Gastrocnemius medialis (tissue), 4 donors: ENCODE results near the gene ZC3H7B. TPM values are rescaled to one million over a fixed set of nuclear protein-coding genes. Genes with fewer than 3 reads are reported as not detected.

Experiments
- ATAC-seq, 2 donors: fragments of 150-250 bp; one replicate each; pipeline ENCODE4 v1.9.1; 2016
- DNase-seq, 2 donors: peaks; one replicate each; pipeline ENCODE4 v3.0.0-alpha.2; 2019
- H3K27ac ChIP-seq, 4 donors: fragments of 200-600 bp; sonication (generic); 1 replicate in 1 of 4; 2 replicates in 3 of 4; pipeline ENCODE4 v1.5.1; 2016 to 2018; ENCODE audit warnings: mild to moderate bottlenecking in 2 of 4, moderate library complexity in 1 of 4
- H3K27me3 ChIP-seq, 3 donors: fragments of 200-600 bp; sonication (generic) in 2 of 3; 1 replicate in 1 of 3; 2 replicates in 2 of 3; pipeline versions ENCODE4 v1.5.1 to v1.6.0; 2016 to 2019; ENCODE audit warnings: mild to moderate bottlenecking in 1 of 3, moderate library complexity in 1 of 3
- H3K36me3 ChIP-seq, 2 donors: fragments of 200-600 bp; sonication (generic) in 1 of 2; one replicate each; pipeline ENCODE4 v1.5.1; 2017 to 2018
- H3K4me1 ChIP-seq, 2 donors: fragments of 200-600 bp; sonication (generic) in 1 of 2; one replicate each; pipeline ENCODE4 v1.5.1; 2016 to 2017; ENCODE audit warnings: mild to moderate bottlenecking in 2 of 2
- H3K4me3 ChIP-seq, 4 donors: fragments of 200-600 bp; sonication (generic) in 3 of 4; 1 replicate in 1 of 4; 2 replicates in 3 of 4; pipeline ENCODE4 v1.5.1; 2016 to 2019; ENCODE audit warnings: mild to moderate bottlenecking in 2 of 4
- H3K9me3 ChIP-seq, 3 donors: fragments of 200-600 bp; sonication (generic) in 2 of 3; 1 replicate in 1 of 3; 2 replicates in 2 of 3; pipeline ENCODE4 v1.5.1; 2016 to 2019
- POLR2A ChIP-seq, 2 donors: fragments of 450-650 bp; IDR thresholded peaks; one replicate each; pipeline ENCODE4 v1.6.1; 2017; ENCODE audit warnings: antibody characterized with exemption in 2 of 2, mild to moderate bottlenecking in 2 of 2, moderate library complexity in 2 of 2
- in situ Hi-C, 4 donors: fragments of 200-750 bp; cut with MboI; loops; one replicate each; pipeline versions ENCODE4 v1.15.0 to v1.8.0; 2017; ENCODE audit warnings: low sequenced_read_pairs in 4 of 4
- intact Hi-C: fragments of 100-400 bp; cut with DNase I; formaldehyde crosslinking; loops from one replicate; pipeline ENCODE4 v1.15.1; 2023; ENCODE audit warnings: low total_unique reads
- total RNA-seq, 4 donors: library from RNA; depleted of rRNA; stranded (reverse); fragments of >200 nt; gene quantifications; one replicate each; pipeline versions ENCODE4 v1.1.0 to v1.2.3, GENCODE V29; 2016
- TF ChIP-seq, protein P1 (sequence below), 5 experiments: fragments of 450-650 bp in 3 of 5; fragments of 200-600 bp in 2 of 5; sonication (generic) in 2 of 5; IDR thresholded peaks in 4 of 5; conservative IDR thresholded peaks in 1 of 5; 1 replicate in 4 of 5; 2 replicates in 1 of 5; pipeline ENCODE4 v1.5.1; 2016 to 2019; ENCODE audit warnings: antibody characterized with exemption in 5 of 5, mild to moderate bottlenecking in 3 of 5, moderate library complexity in 3 of 5

The ZC3H7B gene
- total RNA-seq, 4 donors from 2014 or later, result 17.0 to 22.6 (median 20.5) TPM

DNA sequence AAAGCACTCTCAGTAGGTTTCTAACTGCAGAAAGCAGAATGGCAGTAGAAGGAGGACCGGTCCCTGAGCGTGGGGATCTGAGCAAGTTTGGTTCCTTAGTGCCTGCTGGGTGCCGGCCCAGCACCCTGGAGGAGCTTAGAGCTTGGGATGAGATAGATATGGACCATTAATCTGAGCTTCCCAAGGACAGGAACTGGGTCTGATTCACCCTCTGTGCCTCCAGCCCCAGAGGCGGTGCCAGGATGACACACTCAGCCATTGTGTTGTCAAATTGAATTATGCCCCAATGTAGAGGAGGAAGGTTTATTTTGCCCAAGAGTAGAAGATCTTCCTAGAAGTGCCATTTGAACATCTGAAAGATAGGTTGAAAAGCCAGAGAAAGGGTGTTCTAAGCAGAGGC is 4.3 kb downstream of the ZC3H7B start:
- Histone ChIP-seq H3K4me1 (peaks cover 30 to 44% of the 10 kb centered on the region in 2 donors), H3K27ac (peak overlapping the region; percentile 4 to 91 (median 46)), H3K4me3 (no peak overlapping the region), H3K27me3 (no peaks in the 10 kb centered on the region), H3K9me3 (no peaks in the 10 kb centered on the region), H3K36me3 (no peaks in the 10 kb centered on the region)
- in situ Hi-C loops, result loop anchor here in 1 of 4 donors (10.0 kb wide), 1 partner anchor 101 kb away; the partner anchor contains the start of gene L3MBTL2
- DNase-seq (peak in 1 of 2 donors; percentile 45), ATAC-seq (peak in 1 of 2 donors; percentile 35)
- intact Hi-C loops, result loop anchor here (10.0 kb wide), 1 partner anchor 139 kb away; the partner anchor contains the start of gene TOB2
- no peak for TF ChIP-seq POLR2A (IDR thresholded peaks at IDR 0.05)
- TF ChIP-seq, protein P1, sequence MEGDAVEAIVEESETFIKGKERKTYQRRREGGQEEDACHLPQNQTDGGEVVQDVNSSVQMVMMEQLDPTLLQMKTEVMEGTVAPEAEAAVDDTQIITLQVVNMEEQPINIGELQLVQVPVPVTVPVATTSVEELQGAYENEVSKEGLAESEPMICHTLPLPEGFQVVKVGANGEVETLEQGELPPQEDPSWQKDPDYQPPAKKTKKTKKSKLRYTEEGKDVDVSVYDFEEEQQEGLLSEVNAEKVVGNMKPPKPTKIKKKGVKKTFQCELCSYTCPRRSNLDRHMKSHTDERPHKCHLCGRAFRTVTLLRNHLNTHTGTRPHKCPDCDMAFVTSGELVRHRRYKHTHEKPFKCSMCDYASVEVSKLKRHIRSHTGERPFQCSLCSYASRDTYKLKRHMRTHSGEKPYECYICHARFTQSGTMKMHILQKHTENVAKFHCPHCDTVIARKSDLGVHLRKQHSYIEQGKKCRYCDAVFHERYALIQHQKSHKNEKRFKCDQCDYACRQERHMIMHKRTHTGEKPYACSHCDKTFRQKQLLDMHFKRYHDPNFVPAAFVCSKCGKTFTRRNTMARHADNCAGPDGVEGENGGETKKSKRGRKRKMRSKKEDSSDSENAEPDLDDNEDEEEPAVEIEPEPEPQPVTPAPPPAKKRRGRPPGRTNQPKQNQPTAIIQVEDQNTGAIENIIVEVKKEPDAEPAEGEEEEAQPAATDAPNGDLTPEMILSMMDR (IDR thresholded peaks at IDR 0.05 in 4 of 5, conservative IDR thresholded peaks at IDR 0.05 in 1 of 5), result no peak

- H3K27ac ChIP-seq, result peak overlapping the region; percentile 67 to 91 (median 76)
- intact Hi-C loops, result loop anchor here (10.0 kb wide), 1 partner anchor 137 kb away; the partner anchor contains the start of gene TOB2
Measured at GRCh38 chr22:41308054-41308453, 6.7 kb downstream of the ZC3H7B start.

GRCh38 chr22:41308544-41308947 is 7.2 kb downstream of the ZC3H7B start:
- Histone ChIP-seq H3K4me1 (peaks cover 13 to 28% of the 10 kb centered on the region in 2 donors), H3K9me3 (no peaks in the 10 kb centered on the region), H3K36me3 (no peaks in the 10 kb centered on the region), H3K27ac (peak overlapping the region; percentile 67 to 91 (median 76)), H3K27me3 (no peaks in the 10 kb centered on the region), H3K4me3 (no peak overlapping the region)
- TF ChIP-seq POLR2A (IDR thresholded peaks at IDR 0.05), result no peak
- TF ChIP-seq, protein P1 (IDR thresholded peaks at IDR 0.05 in 4 of 5, conservative IDR thresholded peaks at IDR 0.05 in 1 of 5), result no peak
- peak; percentile 92 to 93 for ATAC-seq
- intact Hi-C loops (loop anchor here (10.0 kb wide), 1 partner anchor 136 kb away; the partner anchor contains the start of gene TOB2), in situ Hi-C loops (loop anchor here in 1 of 4 donors (10.0 kb wide), 1 partner anchor 104 kb away; the partner anchor contains the start of gene L3MBTL2)
- DNase-seq, result peak; percentile 8 to 64

More at GRCh38 chr22:41308054-41308453, 6.7 kb downstream of the ZC3H7B start:
- H3K9me3 ChIP-seq, result no peaks in the 10 kb centered on the region
- H3K4me1 ChIP-seq, result peaks cover 16 to 33% of the 10 kb centered on the region in 2 donors
- no peaks in the 10 kb centered on the region for H3K36me3 ChIP-seq
- no peak overlapping the region for H3K4me3 ChIP-seq
- peak; percentile 28 to 56 for ATAC-seq
- peak in 1 of 2 donors; percentile 45 for DNase-seq
- no peak for TF ChIP-seq POLR2A (IDR thresholded peaks at IDR 0.05)
- TF ChIP-seq, protein P1 (IDR thresholded peaks at IDR 0.05 in 4 of 5, conservative IDR thresholded peaks at IDR 0.05 in 1 of 5), result no peak
- no peaks in the 10 kb centered on the region for H3K27me3 ChIP-seq
- in situ Hi-C loops, result loop anchor here in 1 of 4 donors (10.0 kb wide), 1 partner anchor 103 kb away; the partner anchor contains the start of gene L3MBTL2

- H3K9me3 ChIP-seq, result no peaks in the 10 kb centered on the region
- peaks cover 16 to 28% of the 10 kb centered on the region in 2 donors for H3K4me1 ChIP-seq
- H3K27me3 ChIP-seq, result no peaks in the 10 kb centered on the region
- no peak for TF ChIP-seq POLR2A (IDR thresholded peaks at IDR 0.05)
- TF ChIP-seq, protein P1 (IDR thresholded peaks at IDR 0.05 in 4 of 5, conservative IDR thresholded peaks at IDR 0.05 in 1 of 5), result no peak
- ATAC-seq, result no peak
- no peak for DNase-seq
- no peak overlapping the region for H3K4me3 ChIP-seq
- peak overlapping the region in 2 of 4 donors; percentile 67 to 91 for H3K27ac ChIP-seq
- no peaks in the 10 kb centered on the region for H3K36me3 ChIP-seq
- intact Hi-C loops (no loop called here), in situ Hi-C loops (no loop called here)
Measured at GRCh38 chr22:41310336-41310735, 9.0 kb downstream of the ZC3H7B start.
